Lung (tissue), 12 donors: ENCODE results near the gene ZDHHC16. TPM values are rescaled to one million over a fixed set of nuclear protein-coding genes. Genes with fewer than 3 reads are reported as not detected.
A peak's percentile ranks its signal among the peaks of the same experiment; 100 is the strongest.

ENCODE experiments used
- ATAC-seq: fragments of 200-7000 bp; cut with Tn5 transposase; one replicate; pipeline ENCODE4 v1.9.1; 2020; ENCODE audit warnings: moderate number of reproducible peaks; ENCODE audit not compliant: insufficient read depth, low FRiP score
- DNase-seq, 3 donors: peaks; one replicate each; pipeline ENCODE4 v3.0.0-alpha.2; 2013 to 2017
- H3K27ac ChIP-seq, 2 donors: one replicate each; pipeline ENCODE4 v1.5.1; 2013; ENCODE audit warnings: mild to moderate bottlenecking in 2 of 2, moderate library complexity in 2 of 2, control low read depth in 1 of 2, inconsistent platforms in 1 of 2, low read depth in 1 of 2, low read length in 1 of 2
- H3K27me3 ChIP-seq, 3 donors: one replicate each; pipeline ENCODE4 v1.5.1; 2013; ENCODE audit warnings: low read length in 2 of 3; ENCODE audit not compliant: control insufficient read depth in 3 of 3, insufficient read depth in 3 of 3
- H3K36me3 ChIP-seq, 4 donors: one replicate each; pipeline ENCODE4 v1.5.1; 2013; ENCODE audit warnings: low read length in 4 of 4, mild to moderate bottlenecking in 1 of 4, moderate library complexity in 1 of 4; ENCODE audit not compliant: control insufficient read depth in 4 of 4, insufficient read depth in 4 of 4
- H3K4me1 ChIP-seq, 5 donors: one replicate each; pipeline ENCODE4 v1.5.1; 2013; ENCODE audit warnings: low read length in 5 of 5, mild to moderate bottlenecking in 2 of 5, moderate library complexity in 1 of 5; ENCODE audit not compliant: control insufficient read depth in 5 of 5, insufficient read depth in 5 of 5
- H3K4me3 ChIP-seq: one replicate; pipeline ENCODE4 v1.5.1; 2013; ENCODE audit warnings: mild to moderate bottlenecking, control low read depth, moderate library complexity
- H3K9ac ChIP-seq, 2 donors: one replicate each; pipeline ENCODE4 v1.5.1; 2013; ENCODE audit warnings: low read length in 2 of 2, control low read depth in 1 of 2; ENCODE audit not compliant: insufficient read depth in 1 of 2
- H3K9me3 ChIP-seq, 4 donors: one replicate each; pipeline ENCODE4 v1.5.1; 2013; ENCODE audit warnings: low read length in 3 of 4, mild to moderate bottlenecking in 1 of 4, moderate library complexity in 1 of 4; ENCODE audit not compliant: control insufficient read depth in 4 of 4, insufficient read depth in 3 of 4
- WGBS, 2 donors: extraction: QIAGEN DNeasy Blood & Tissue Kit; methylation state at CpG; one replicate each; pipeline ENCODE4 v1.1.7; 2013; 5-methylcytosine and 5-hydroxymethylcytosine counted together
- polyA plus RNA-seq, 2 donors: library from polyadenylated mRNA; stranded (reverse); fragments of 200-250 nt; gene quantifications; one replicate each; pipeline ENCODE4 v1.2.1, GENCODE V29; 2013
- total RNA-seq, 2 donors: library from RNA; depleted of rRNA in 1 of 2; stranded (reverse); fragments of >200 nt in 1 of 2; gene quantifications; one replicate each; pipeline ENCODE4 v1.2.1, GENCODE V29; 2014 to 2021
- TF ChIP-seq, protein P1 (sequence below): IDR thresholded peaks from 2 replicates; pipeline ENCODE4 v1.5.1; 2012; ENCODE audit warnings: mild to moderate bottlenecking; ENCODE audit errors: control extremely low read depth, extremely low read depth
- donor health status: control.
- donor health status: control.
- donor health status: Bipolar disorder and iron deficiency.
- donor health status: healthy.
- donor health status: DM: yes; HTN: yes; CAD: no.

The ZDHHC16 gene
- total and polyA plus RNA-seq, 4 donors = 35.5 to 63.3 (median 49.0) TPM

DNA sequence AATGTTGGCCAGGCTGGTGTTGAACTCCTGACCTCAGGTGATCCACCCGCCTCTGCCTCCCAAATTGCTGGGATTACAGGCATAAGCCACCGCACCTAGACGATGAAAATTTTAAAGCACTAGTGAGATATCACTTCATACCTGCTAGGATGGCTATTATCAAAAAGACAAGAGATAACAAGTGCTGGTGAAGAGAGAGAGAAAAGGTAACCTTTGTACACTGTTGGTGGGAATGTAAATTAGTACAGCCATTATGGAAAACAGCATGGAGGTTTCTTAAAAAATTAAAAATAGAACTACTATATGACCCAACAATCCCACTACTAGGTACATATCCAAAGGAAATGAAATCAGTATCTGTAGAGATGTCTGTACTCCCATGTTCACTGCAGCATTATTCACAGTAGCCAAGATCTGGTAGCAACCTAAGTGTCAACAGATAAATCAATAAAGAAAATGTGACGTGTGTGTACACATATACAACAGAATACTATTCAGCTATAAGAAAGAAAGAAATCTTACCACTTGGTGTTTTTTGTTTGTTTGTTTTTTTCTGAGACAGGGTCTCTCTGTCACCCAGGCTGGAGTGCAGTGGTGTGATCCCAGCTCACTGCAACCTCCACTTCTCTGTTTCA, 39.8 kb downstream of the ZDHHC16 start:
- Histone ChIP-seq H3K27me3 (no peaks in the 10 kb centered on the region), H3K4me1 (peaks cover 0 to 10% (median 0%) of the 10 kb centered on the region in 5 donors), H3K9ac (no peak overlapping the region), H3K27ac (peak overlapping the region in 1 of 2 donors; percentile 45), H3K36me3 (peaks cover 0 to 17% (median 7%) of the 10 kb centered on the region in 4 donors), H3K4me3 (no peak overlapping the region), H3K9me3 (no peaks in the 10 kb centered on the region)
- WGBS, 2 donors = 94 to 95% methylated on average over 4 of the region's 4 CpGs
- ATAC-seq (no peak), DNase-seq (no peak)
- TF ChIP-seq, protein P1, sequence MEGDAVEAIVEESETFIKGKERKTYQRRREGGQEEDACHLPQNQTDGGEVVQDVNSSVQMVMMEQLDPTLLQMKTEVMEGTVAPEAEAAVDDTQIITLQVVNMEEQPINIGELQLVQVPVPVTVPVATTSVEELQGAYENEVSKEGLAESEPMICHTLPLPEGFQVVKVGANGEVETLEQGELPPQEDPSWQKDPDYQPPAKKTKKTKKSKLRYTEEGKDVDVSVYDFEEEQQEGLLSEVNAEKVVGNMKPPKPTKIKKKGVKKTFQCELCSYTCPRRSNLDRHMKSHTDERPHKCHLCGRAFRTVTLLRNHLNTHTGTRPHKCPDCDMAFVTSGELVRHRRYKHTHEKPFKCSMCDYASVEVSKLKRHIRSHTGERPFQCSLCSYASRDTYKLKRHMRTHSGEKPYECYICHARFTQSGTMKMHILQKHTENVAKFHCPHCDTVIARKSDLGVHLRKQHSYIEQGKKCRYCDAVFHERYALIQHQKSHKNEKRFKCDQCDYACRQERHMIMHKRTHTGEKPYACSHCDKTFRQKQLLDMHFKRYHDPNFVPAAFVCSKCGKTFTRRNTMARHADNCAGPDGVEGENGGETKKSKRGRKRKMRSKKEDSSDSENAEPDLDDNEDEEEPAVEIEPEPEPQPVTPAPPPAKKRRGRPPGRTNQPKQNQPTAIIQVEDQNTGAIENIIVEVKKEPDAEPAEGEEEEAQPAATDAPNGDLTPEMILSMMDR = no peak

DNA sequence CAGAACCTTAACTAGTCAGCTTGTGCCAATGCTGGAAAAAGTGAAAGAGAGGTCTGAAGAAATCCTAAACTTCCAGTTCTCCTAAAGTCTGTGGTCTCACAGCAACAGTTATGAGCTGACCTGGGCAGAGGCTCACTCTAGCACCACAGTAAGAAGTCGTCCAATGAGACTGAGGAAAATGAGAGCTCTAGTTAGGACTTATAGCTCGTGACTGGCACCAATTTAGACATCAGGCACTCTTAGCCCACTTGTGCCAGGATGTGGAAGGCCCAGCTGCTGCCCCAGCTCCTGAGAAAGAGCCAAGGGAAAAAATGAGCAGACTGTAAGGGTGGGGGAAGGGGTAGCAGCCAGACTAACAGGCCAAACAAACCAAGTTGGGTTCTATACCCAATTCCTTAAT, 44.6 kb downstream of the ZDHHC16 start:
- peak overlapping the region; percentile 34 to 55 for H3K27ac ChIP-seq
- no peak for ATAC-seq
- H3K36me3 ChIP-seq = peaks cover 0 to 3% (median 1%) of the 10 kb centered on the region in 4 donors
- TF ChIP-seq, protein P1 = no peak
- no peak overlapping the region for H3K9ac ChIP-seq
- DNase-seq = peak in 1 of 3 donors; percentile 25
- H3K4me1 ChIP-seq = peaks cover 2 to 23% (median 4%) of the 10 kb centered on the region in 5 donors
- no peak overlapping the region for H3K4me3 ChIP-seq
- H3K27me3 ChIP-seq = no peaks in the 10 kb centered on the region
- H3K9me3 ChIP-seq = no peaks in the 10 kb centered on the region
- 56 to 69% methylated on average over 2 of the region's 2 CpGs for WGBS, 2 donors

DNA sequence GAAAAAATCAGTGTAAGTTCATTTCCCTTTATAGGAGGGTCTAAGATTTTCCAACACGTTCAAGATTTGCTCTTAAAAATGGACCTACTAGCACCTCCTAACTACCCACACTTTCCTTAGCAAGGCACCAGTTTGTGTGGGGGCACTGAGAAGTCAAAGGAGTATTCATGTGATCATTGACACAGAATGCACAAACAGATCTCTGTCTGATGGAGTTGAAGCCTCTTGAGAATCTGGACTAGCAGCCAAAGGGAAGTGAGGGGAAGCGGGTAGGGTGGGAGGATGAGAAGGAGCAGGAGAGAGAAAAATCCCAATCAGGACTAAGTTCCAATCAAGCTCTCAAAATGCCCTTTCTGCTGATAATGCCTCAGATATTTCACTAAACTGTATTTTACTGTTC, 48.2 kb downstream of the ZDHHC16 start:
- peak overlapping the region in 1 of 2 donors; percentile 23 for H3K27ac ChIP-seq
- DNase-seq (no peak), ATAC-seq (no peak)
- TF ChIP-seq, protein P1 = no peak
- peaks cover 10 to 24% (median 13%) of the 10 kb centered on the region in 5 donors for H3K4me1 ChIP-seq
- H3K9me3 ChIP-seq = no peaks in the 10 kb centered on the region
- peaks cover 0 to 3% (median under 1%) of the 10 kb centered on the region in 4 donors for H3K36me3 ChIP-seq
- H3K27me3 ChIP-seq = no peaks in the 10 kb centered on the region
- no peak overlapping the region for H3K9ac ChIP-seq
- H3K4me3 ChIP-seq = no peak overlapping the region
- WGBS, 2 donors = 37 to 64% methylated on average over 2 of the region's 2 CpGs
